Endothelial cell of umbilical vein (primary cell): ENCODE measurements around the gene DUSP22. TPM values are rescaled to one million over a fixed set of nuclear protein-coding genes. Genes with fewer than 3 reads are reported as not detected.

Experiments used
- BruUV-seq: library from RNA; stranded (reverse); fragments of 400-500 nt; replicated peaks from 2 replicates; lab custom pipeline; 2021; lab: Mats Ljungman, UMichigan
- CTCF ChIA-PET: fragments of 300-600, 350-600 bp; sonication (Branson Sonifier 250); formaldehyde crosslinking; loops from one replicate; lab custom pipeline; 2021; ENCODE audit warnings: antibody characterized with exemption, inconsistent platforms; lab: Charles Lee
- POLR2A ChIA-PET: fragments of 300-600, 350-600 bp; sonication (Branson Sonifier 250); formaldehyde crosslinking; loops from one replicate; lab custom pipeline; 2021; ENCODE audit warnings: antibody characterized with exemption, inconsistent platforms; lab: Charles Lee
- DNase-seq: peaks from one replicate; pipeline ENCODE4 v3.0.0-alpha.2; 2011; ENCODE audit warnings: low read depth, low spot score
- FAIRE-seq: peaks from 2 replicates; lab custom pipeline; 2011; peaks lifted over from hg19 to GRCh38; lab: Jason Lieb, UNC
- H2AFZ ChIP-seq: 2 replicates; pipeline ENCODE4 v1.6.0; 2012; ENCODE audit warnings: low read depth, low read length, control low read depth, inconsistent platforms
- H3K27ac ChIP-seq: 2 replicates; pipeline ENCODE4 v1.5.1; 2011; ENCODE audit warnings: low read depth, mild to moderate bottlenecking, control low read depth, low read length, moderate library complexity; ENCODE audit not compliant: insufficient read depth
- H3K27me3 ChIP-seq, 2 experiments: 2 replicates each; pipeline versions ENCODE4 v1.6.0 to v1.6.1; 2011; ENCODE audit warnings: low read length in 2 of 2, mixed read lengths in 1 of 2; ENCODE audit not compliant: control insufficient read depth in 2 of 2, insufficient read depth in 2 of 2
- H3K36me3 ChIP-seq, 2 experiments: 2 replicates in 1 of 2; 3 replicates in 1 of 2; pipeline ENCODE4 v1.5.1; 2011; ENCODE audit warnings: low read length in 2 of 2, mild to moderate bottlenecking in 1 of 2, moderate library complexity in 1 of 2; ENCODE audit not compliant: control insufficient read depth in 2 of 2, insufficient read depth in 2 of 2; ENCODE audit errors: extremely low read depth in 1 of 2
- H3K4me1 ChIP-seq: 3 replicates; pipeline ENCODE4 v1.5.1; 2011; ENCODE audit warnings: mild to moderate bottlenecking, low read length; ENCODE audit not compliant: control insufficient read depth, insufficient read depth; ENCODE audit errors: extremely low read depth
- H3K4me2 ChIP-seq: 2 replicates; pipeline ENCODE4 v1.6.1; 2011; ENCODE audit warnings: low read length, control low read depth, mixed read lengths; ENCODE audit not compliant: insufficient read depth
- H3K4me3 ChIP-seq, 3 experiments: fragments of 200-600 bp in 1 of 3; sonication (generic), shearing (Covaris generic) in 1 of 3; replicated peaks in 1 of 3; 2 replicates each; pipeline ENCODE4 v1.5.1; 2011 to 2016; ENCODE audit warnings: control low read depth in 3 of 3, low read length in 3 of 3, mild to moderate bottlenecking in 2 of 3, inconsistent platforms in 1 of 3, low read depth in 1 of 3, moderate library complexity in 1 of 3; ENCODE audit not compliant: insufficient read depth in 1 of 3
- H3K79me2 ChIP-seq: 2 replicates; pipeline ENCODE4 v1.6.0; 2012; ENCODE audit warnings: low read length, inconsistent platforms; ENCODE audit not compliant: control insufficient read depth, insufficient read depth
- H3K9ac ChIP-seq: replicated peaks from 2 replicates; pipeline ENCODE3; 2011; ENCODE audit warnings: low read length, control low read depth; ENCODE audit not compliant: insufficient read depth; ENCODE audit errors: extremely low read depth
- H3K9me1 ChIP-seq: replicated peaks from 3 replicates; pipeline ENCODE4 v1.6.0; 2011; ENCODE audit warnings: mild to moderate bottlenecking, low read length; ENCODE audit not compliant: control insufficient read depth, insufficient read depth; ENCODE audit errors: extremely low read depth
- H3K9me3 ChIP-seq: replicated peaks from 2 replicates; pipeline ENCODE4 v1.5.1; 2012; ENCODE audit warnings: low read length, inconsistent platforms; ENCODE audit not compliant: control insufficient read depth, insufficient read depth
- H4K20me1 ChIP-seq: replicated peaks from 2 replicates; pipeline ENCODE3; 2011; ENCODE audit warnings: mild to moderate bottlenecking, low read length; ENCODE audit not compliant: control insufficient read depth, insufficient read depth; ENCODE audit errors: extremely low read depth
- CTCF ChIP-seq, 2 donors: IDR thresholded peaks; 1 replicate in 1 of 2; 2 replicates in 1 of 2; pipeline ENCODE4 v1.5.1; 2011; ENCODE audit warnings: low read length in 2 of 2, mild to moderate bottlenecking in 2 of 2, moderate library complexity in 2 of 2, control low read depth in 1 of 2, inconsistent platforms in 1 of 2, low read depth in 1 of 2; ENCODE audit not compliant: insufficient read depth in 1 of 2; ENCODE audit errors: extremely low read depth in 1 of 2
- EZH2 ChIP-seq: IDR thresholded peaks from 2 replicates; pipeline ENCODE4 v1.6.1; 2012; ENCODE audit warnings: borderline replicate concordance, low read depth, mild to moderate bottlenecking, moderate library complexity, low read length, inconsistent platforms; ENCODE audit not compliant: severe bottlenecking
- FOS ChIP-seq: IDR thresholded peaks from 2 replicates; pipeline ENCODE4 v1.6.1; 2011; ENCODE audit warnings: mild to moderate bottlenecking, low read length, moderate library complexity, borderline replicate concordance; ENCODE audit not compliant: insufficient read depth
- GATA2 ChIP-seq: IDR thresholded peaks from 2 replicates; pipeline ENCODE4 v1.7.0; 2011; ENCODE audit warnings: low read depth, mild to moderate bottlenecking, moderate library complexity, mixed read lengths, low read length; ENCODE audit not compliant: insufficient read length, insufficient read depth
- JUN ChIP-seq: IDR thresholded peaks from 2 replicates; pipeline ENCODE4 v1.6.1; 2011; ENCODE audit warnings: borderline replicate concordance, low read depth; ENCODE audit not compliant: insufficient read length, insufficient read depth
- MYC ChIP-seq: IDR thresholded peaks from one replicate; pipeline ENCODE4 v1.6.1; 2011; ENCODE audit warnings: mild to moderate bottlenecking, low read depth, low read length
- POLR2A ChIP-seq: IDR thresholded peaks from 2 replicates; pipeline ENCODE4 v1.6.1; 2012; ENCODE audit warnings: low read depth, mild to moderate bottlenecking, control low read depth, low read length
- POLR2AphosphoS5 ChIP-seq: IDR thresholded peaks from 2 replicates; pipeline ENCODE4 v1.6.1; 2012; ENCODE audit warnings: low read depth, mild to moderate bottlenecking, control low read depth, low read length, moderate library complexity; ENCODE audit not compliant: insufficient read depth
- dilution Hi-C: fragments of 300-500 bp; cut with MboI; formaldehyde crosslinking; loops from one replicate; pipeline ENCODE4 v1.15.0; 2019; ENCODE audit warnings: low sequenced_read_pairs; ENCODE audit not compliant: extremely low pct_ligation_motif_present
- intact Hi-C: fragments of 100-400 bp; cut with micrococcal nuclease; formaldehyde crosslinking; loops from one replicate; pipeline ENCODE4 v1.10.0; 2022
- polyA plus RNA-seq, 4 experiments: library from polyadenylated mRNA; depleted of rRNA in 3 of 4; stranded (reverse) in 3 of 4; unstranded in 1 of 4; fragments of >200 nt; gene quantifications; 2 replicates each; pipeline versions ENCODE4 v1.2.1 to v1.2.3, GENCODE V29; 2011 to 2012; ENCODE audit warnings: missing spikeins in 1 of 4
- total RNA-seq: library from RNA; stranded (reverse); gene quantifications from 2 replicates; pipeline ENCODE4 v1.2.3, GENCODE V29; 2021
- TF ChIP-seq, protein P1 (sequence below): IDR thresholded peaks from 2 replicates; pipeline ENCODE4 v1.6.1; 2011; ENCODE audit not compliant: insufficient read depth, insufficient read length

Gene DUSP22
- total and polyA plus RNA-seq, 2 donors (not counting 3 experiments of a cell fraction or from before 2014, with no cell fraction given): 23.2 to 33.9 TPM

- no peaks in the 10 kb centered on the region for H3K9me1 ChIP-seq
- H3K4me3 ChIP-seq: no peak overlapping the region
- FAIRE-seq (no peak), DNase-seq (no peak)
- H3K9me3 ChIP-seq: no peaks in the 10 kb centered on the region
- POLR2A ChIA-PET: no interaction called here
- no peak overlapping the region for H3K4me2 ChIP-seq
- no peaks in the 10 kb centered on the region for H3K36me3 ChIP-seq
- dilution Hi-C loops: no loop called here
- H2AFZ ChIP-seq: no peak overlapping the region
- no peaks in the 10 kb centered on the region for H3K79me2 ChIP-seq
- no TSS peak for BruUV-seq
- TF ChIP-seq FOS (no peak), CTCF (IDR thresholded peaks at IDR 0.05; ENCODE audit: extremely low read depth in 1 of 2, insufficient read depth in 1 of 2, low read depth in 1 of 2, low read length in 2 of 2) (no peak), POLR2A (no peak), POLR2AphosphoS5 (no peak), GATA2 (no peak), EZH2 (no peak), JUN (no peak), MYC (no peak)
- TF ChIP-seq, protein P1, sequence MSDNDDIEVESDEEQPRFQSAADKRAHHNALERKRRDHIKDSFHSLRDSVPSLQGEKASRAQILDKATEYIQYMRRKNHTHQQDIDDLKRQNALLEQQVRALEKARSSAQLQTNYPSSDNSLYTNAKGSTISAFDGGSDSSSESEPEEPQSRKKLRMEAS: no peak
- H3K9ac ChIP-seq: no peak overlapping the region
- CTCF ChIA-PET: interaction anchor here (3.3 kb wide), 1 partner anchor 10 kb away, joined by 10 read pairs; no protein-coding TSS in a partner anchor
- H4K20me1 ChIP-seq: no peaks in the 10 kb centered on the region
- intact Hi-C loops: no loop called here
- peaks cover 15 to 19% of the 10 kb centered on the region in 2 experiments for H3K27me3 ChIP-seq
- no peak overlapping the region for H3K27ac ChIP-seq
- H3K4me1 ChIP-seq: peaks cover 2% of the 10 kb centered on the region
Observed at GRCh38 chr6:398558-399078, 106.3 kb downstream of the DUSP22 start.
